Hematopoietic multipotent progenitor cell treated with erythropoietin and hydrocortisone succinate and interleukin-3 and kit ligand, for 8 days (in vitro differentiated cells): ENCODE data around the gene TMEM117.

Experiments
- DNase-seq: peaks from one replicate; pipeline ENCODE4 v3.0.0-alpha.2; 2015

TMEM117 gene

GRCh38 chr12:43835656-43836474 is at the start of gene TMEM117:
Gene TMEM117, plus strand, starts transcription at chr12:43836081.
- peak; percentile 64 for DNase-seq

- DNase-seq: no peak
Measured at GRCh38 chr12:43786899-43787693, 48.8 kb upstream of the TMEM117 start.

GRCh38 chr12:43789941-43790340 is 45.9 kb upstream of the TMEM117 start:
- DNase-seq: no peak

GRCh38 chr12:43795716-43796280 is 40.1 kb upstream of the TMEM117 start:
- no peak for DNase-seq

- no peak for DNase-seq
Measured at GRCh38 chr12:43797561-43798217, 38.2 kb upstream of the TMEM117 start.

GRCh38 chr12:43805149-43805859 is 30.6 kb upstream of the TMEM117 start:
- DNase-seq: peak; percentile 41

- DNase-seq: peak; percentile 80
Measured at GRCh38 chr12:43805860-43806736, 29.8 kb upstream of the TMEM117 start, which contains the start of gene TWF1. Gene TWF1, minus strand, starts transcription at chr12:43806317. Its CDS starts 72 bp downstream, at chr12:43806245.

GRCh38 chr12:43806737-43807072 is 29.2 kb upstream of the TMEM117 start:
- no peak for DNase-seq

- no peak for DNase-seq
Measured at GRCh38 chr12:43807386-43807785, 28.5 kb upstream of the TMEM117 start.

GRCh38 chr12:43812057-43812456 is 23.8 kb upstream of the TMEM117 start:
- no peak for DNase-seq

- DNase-seq: no peak
Measured at GRCh38 chr12:43812926-43813325, 23.0 kb upstream of the TMEM117 start.

GRCh38 chr12:43815416-43815815 is 20.5 kb upstream of the TMEM117 start:
- no peak for DNase-seq

- DNase-seq: no peak
Measured at GRCh38 chr12:43816168-43816567, 19.7 kb upstream of the TMEM117 start.

- no peak for DNase-seq
Measured at GRCh38 chr12:43824207-43824775, 11.6 kb upstream of the TMEM117 start.

- DNase-seq: no peak
Measured at GRCh38 chr12:43826681-43827080, 9.2 kb upstream of the TMEM117 start.

GRCh38 chr12:43827093-43827492 is 8.8 kb upstream of the TMEM117 start:
- DNase-seq: no peak

GRCh38 chr12:43832463-43833168 is 3.3 kb upstream of the TMEM117 start:
- DNase-seq: no peak

GRCh38 chr12:43835264-43835655 is 621 bp upstream of the TMEM117 start:
- DNase-seq: peak; percentile 28

GRCh38 chr12:43836475-43836989 is 651 bp downstream of the TMEM117 start:
- DNase-seq: peak; percentile 62

GRCh38 chr12:43840338-43840737 is 4.5 kb downstream of the TMEM117 start:
- DNase-seq: no peak
